HG03196 (cell line): Measurements from ENCODE around the gene PLSCR3.

ENCODE experiments used
- ATAC-seq: cut with Tn5 transposase; IDR thresholded peaks from one replicate; pipeline ENCODE4 v1.9.1; 2021; ENCODE audit not compliant: unreplicated experiment

PLSCR3 gene

GRCh38 chr17:7426896-7427489 lies 32.7 kb upstream of the PLSCR3 start:
- ATAC-seq = no peak

- ATAC-seq = no peak
Measured at GRCh38 chr17:7426203-7426863, 32.0 kb upstream of the PLSCR3 start.

GRCh38 chr17:7425756-7426155 lies 31.4 kb upstream of the PLSCR3 start:
- no peak for ATAC-seq

GRCh38 chr17:7425316-7425715 lies 31.0 kb upstream of the PLSCR3 start, which contains the start of gene SPEM2:
TSS of gene SPEM2 (plus strand) at chr17:7425616. CDS start at chr17:7425689, 73 bp downstream.
- ATAC-seq = no peak

- no peak for ATAC-seq
Measured at GRCh38 chr17:7423679-7424078, 29.4 kb upstream of the PLSCR3 start.

GRCh38 chr17:7421186-7421585 lies 26.9 kb upstream of the PLSCR3 start:
- ATAC-seq = no peak

GRCh38 chr17:7419819-7420610 lies 25.7 kb upstream of the PLSCR3 start, which contains the start of gene SPEM1:
TSS of gene SPEM1 (plus strand) at chr17:7420324. CDS start at chr17:7420385, 61 bp downstream.
- no peak for ATAC-seq

- no peak for ATAC-seq
Measured at GRCh38 chr17:7418472-7419152, 24.3 kb upstream of the PLSCR3 start.

- no peak for ATAC-seq
Measured at GRCh38 chr17:7417056-7417655, 22.8 kb upstream of the PLSCR3 start.

GRCh38 chr17:7416323-7416722 lies 22.0 kb upstream of the PLSCR3 start:
- no peak for ATAC-seq

- no peak for ATAC-seq
Measured at GRCh38 chr17:7415784-7416183, 21.5 kb upstream of the PLSCR3 start.

GRCh38 chr17:7414837-7415236 lies 20.5 kb upstream of the PLSCR3 start:
- no peak for ATAC-seq

GRCh38 chr17:7413346-7413985 lies 19.1 kb upstream of the PLSCR3 start:
- ATAC-seq = no peak

GRCh38 chr17:7411427-7411750 lies 17.1 kb upstream of the PLSCR3 start:
- no peak for ATAC-seq

GRCh38 chr17:7410634-7411426 lies 16.5 kb upstream of the PLSCR3 start:
- ATAC-seq = no peak

GRCh38 chr17:7409716-7410115 lies 15.4 kb upstream of the PLSCR3 start:
- no peak for ATAC-seq

GRCh38 chr17:7408863-7409262 lies 14.5 kb upstream of the PLSCR3 start:
- no peak for ATAC-seq

GRCh38 chr17:7408252-7408727 lies 14.0 kb upstream of the PLSCR3 start:
- ATAC-seq = no peak

- no peak for ATAC-seq
Measured at GRCh38 chr17:7407485-7408251, 13.3 kb upstream of the PLSCR3 start, which contains the start of gene NLGN2. TSS of gene NLGN2 (plus strand) at chr17:7407845. CDS start at chr17:7408256, 411 bp downstream.
